Urothelium cell line (cell line): ENCODE results near the gene ADAR.
A peak's percentile ranks its signal among the peaks of the same experiment; 100 is the strongest.

Experiments
- DNase-seq: peaks from one replicate; pipeline ENCODE4 v3.0.0; 2011; ENCODE audit warnings: low spot score, mixed read lengths
- FAIRE-seq: peaks from 2 replicates; lab custom pipeline; 2011; peaks lifted over from hg19 to GRCh38; lab: Jason Lieb, UNC

ADAR gene

GRCh38 chr1:154533952-154534844 is 73.8 kb downstream of the ADAR start:
- no peak for FAIRE-seq

More at GRCh38 chr1:154533952-154534844, 73.8 kb downstream of the ADAR start:
- DNase-seq, result peak; percentile 80
